Measurements from ENCODE around the gene TMEM134.

TMEM134 gene

DNA sequence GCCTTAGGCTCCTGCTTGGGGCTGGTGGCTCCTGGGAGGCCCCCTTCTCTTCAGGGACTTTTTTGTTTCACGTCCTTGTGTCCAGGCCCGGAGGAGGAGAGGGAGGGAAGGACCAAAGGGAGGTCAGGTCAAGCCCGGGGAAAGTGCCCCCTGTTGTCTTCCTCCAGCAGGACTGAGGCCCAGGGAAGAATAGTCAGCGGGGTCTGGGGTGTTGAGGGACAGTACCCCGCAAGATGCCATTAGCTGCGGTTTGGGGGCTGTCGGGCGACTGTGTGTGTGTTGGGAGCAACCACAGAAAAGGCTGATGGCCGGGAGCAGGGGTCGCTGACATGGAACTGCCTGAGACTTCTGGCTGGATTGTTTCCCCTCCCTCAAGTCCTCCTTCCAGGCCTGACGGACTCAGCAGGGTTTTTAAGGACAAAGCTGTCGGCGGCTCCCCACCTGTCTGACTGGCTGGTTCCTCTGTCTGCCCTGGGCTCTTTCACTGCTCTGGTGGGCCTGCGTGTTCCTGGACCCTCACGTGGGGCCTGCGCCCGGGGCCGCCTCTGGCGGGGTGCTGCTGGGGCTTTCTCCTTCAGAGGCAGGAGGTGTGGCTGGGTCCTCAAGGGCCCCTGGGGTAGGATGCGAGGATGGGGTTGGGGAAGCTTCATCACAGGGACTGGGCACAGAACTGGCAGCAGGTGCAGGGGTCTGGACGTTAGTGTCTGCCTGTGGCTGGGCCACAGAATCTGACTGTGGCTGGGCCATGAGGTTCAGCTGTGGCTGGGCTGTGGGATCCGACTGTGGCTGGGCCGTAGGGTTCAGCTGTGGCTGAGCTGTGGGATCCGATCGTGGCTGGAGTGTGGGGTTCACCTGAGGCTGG lies 18.0 kb downstream of the TMEM134 start:
- H3K9ac ChIP-seq (ENCODE audit: low read length): no peak overlapping the region
- no peak overlapping the region for H2AFZ ChIP-seq (ENCODE audit: low read depth, low read length)
- no peaks in the 10 kb centered on the region for H3K79me2 ChIP-seq (ENCODE audit: low read length)
- H3K27me3 ChIP-seq (ENCODE audit: low read depth, low read length): 0 out of 2 replicates have a peak, but pooled peaks cover 2% of the 10 kb centered on the region
- H3K9me3 ChIP-seq (ENCODE audit: insufficient read depth, low read length): no peaks in the 10 kb centered on the region
- no peaks in the 10 kb centered on the region for H3K36me3 ChIP-seq (replicated peaks; ENCODE audit: low read depth, low read length)
- H3K27ac ChIP-seq (ENCODE audit: low read length): no peak overlapping the region
- no peak overlapping the region for H3K4me3 ChIP-seq (ENCODE audit: low read length)
- peaks cover 18% of the 10 kb centered on the region for H3K4me1 ChIP-seq (ENCODE audit: low read length)
- H4K20me1 ChIP-seq (ENCODE audit: insufficient read depth, low read length): no peaks in the 10 kb centered on the region
- TF ChIP-seq, protein P1, sequence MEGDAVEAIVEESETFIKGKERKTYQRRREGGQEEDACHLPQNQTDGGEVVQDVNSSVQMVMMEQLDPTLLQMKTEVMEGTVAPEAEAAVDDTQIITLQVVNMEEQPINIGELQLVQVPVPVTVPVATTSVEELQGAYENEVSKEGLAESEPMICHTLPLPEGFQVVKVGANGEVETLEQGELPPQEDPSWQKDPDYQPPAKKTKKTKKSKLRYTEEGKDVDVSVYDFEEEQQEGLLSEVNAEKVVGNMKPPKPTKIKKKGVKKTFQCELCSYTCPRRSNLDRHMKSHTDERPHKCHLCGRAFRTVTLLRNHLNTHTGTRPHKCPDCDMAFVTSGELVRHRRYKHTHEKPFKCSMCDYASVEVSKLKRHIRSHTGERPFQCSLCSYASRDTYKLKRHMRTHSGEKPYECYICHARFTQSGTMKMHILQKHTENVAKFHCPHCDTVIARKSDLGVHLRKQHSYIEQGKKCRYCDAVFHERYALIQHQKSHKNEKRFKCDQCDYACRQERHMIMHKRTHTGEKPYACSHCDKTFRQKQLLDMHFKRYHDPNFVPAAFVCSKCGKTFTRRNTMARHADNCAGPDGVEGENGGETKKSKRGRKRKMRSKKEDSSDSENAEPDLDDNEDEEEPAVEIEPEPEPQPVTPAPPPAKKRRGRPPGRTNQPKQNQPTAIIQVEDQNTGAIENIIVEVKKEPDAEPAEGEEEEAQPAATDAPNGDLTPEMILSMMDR (IDR thresholded peaks at IDR 0.05; ENCODE audit: low read depth, low read length): no peak
- TF ChIP-seq EZH2phosphoT487 (IDR thresholded peaks at IDR 0.05; ENCODE audit: low read depth): no peak
- H3K4me2 ChIP-seq (ENCODE audit: low read length): no peak overlapping the region

DNA sequence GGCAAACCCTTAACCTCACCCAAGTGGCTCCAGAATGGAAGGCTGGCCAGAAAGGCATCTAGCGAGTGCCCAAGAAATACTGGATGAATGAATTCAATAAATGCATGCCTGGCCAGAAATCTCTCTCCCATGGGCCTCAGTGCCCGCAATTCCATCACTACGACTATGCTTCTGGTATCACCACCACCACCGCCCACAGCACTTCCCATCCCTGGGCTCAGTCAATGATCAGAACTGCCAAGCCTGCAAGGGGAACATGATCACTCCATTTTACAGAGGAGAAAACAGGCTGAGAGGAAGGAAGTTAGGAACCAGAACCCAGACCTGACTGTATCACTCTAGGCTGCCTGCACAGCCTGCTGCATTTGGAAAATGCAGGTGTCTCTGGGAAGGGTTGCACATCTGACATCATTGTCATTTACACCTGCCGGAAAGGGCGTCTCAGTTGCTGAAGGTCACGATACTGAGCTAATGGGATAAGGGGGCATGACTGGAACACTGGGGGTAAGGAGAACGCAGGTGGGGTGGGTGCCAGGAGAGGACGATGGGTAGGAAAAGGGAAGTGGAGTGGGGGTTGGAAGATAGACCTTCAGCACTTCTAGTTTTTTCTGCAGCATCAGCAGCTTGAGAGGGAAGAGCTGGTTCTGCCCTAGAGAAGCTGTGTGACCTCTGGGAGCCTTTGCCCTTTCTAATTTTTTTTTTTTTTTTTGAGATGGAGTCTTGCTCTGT lies 19.8 kb downstream of the TMEM134 start:
- Histone ChIP-seq H3K4me1 (ENCODE audit: low read length) (peaks cover 35% of the 10 kb centered on the region), H3K9ac (ENCODE audit: low read length) (no peak overlapping the region), H3K79me2 (ENCODE audit: low read length) (no peaks in the 10 kb centered on the region), H3K4me2 (ENCODE audit: low read length) (no peak overlapping the region), H3K27me3 (ENCODE audit: low read depth, low read length) (0 out of 2 replicates have a peak, but pooled peaks cover 2% of the 10 kb centered on the region), H3K27ac (ENCODE audit: low read length) (no peak overlapping the region), H3K9me3 (ENCODE audit: insufficient read depth, low read length) (no peaks in the 10 kb centered on the region), H2AFZ (ENCODE audit: low read depth, low read length) (no peak overlapping the region), H3K4me3 (ENCODE audit: low read length) (no peak overlapping the region), H3K36me3 (replicated peaks; ENCODE audit: low read depth, low read length) (no peaks in the 10 kb centered on the region), H4K20me1 (ENCODE audit: insufficient read depth, low read length) (no peaks in the 10 kb centered on the region)
- no peak for TF ChIP-seq EZH2phosphoT487 (IDR thresholded peaks at IDR 0.05; ENCODE audit: low read depth)
- TF ChIP-seq, protein P1 (IDR thresholded peaks at IDR 0.05; ENCODE audit: low read depth, low read length): no peak

DNA sequence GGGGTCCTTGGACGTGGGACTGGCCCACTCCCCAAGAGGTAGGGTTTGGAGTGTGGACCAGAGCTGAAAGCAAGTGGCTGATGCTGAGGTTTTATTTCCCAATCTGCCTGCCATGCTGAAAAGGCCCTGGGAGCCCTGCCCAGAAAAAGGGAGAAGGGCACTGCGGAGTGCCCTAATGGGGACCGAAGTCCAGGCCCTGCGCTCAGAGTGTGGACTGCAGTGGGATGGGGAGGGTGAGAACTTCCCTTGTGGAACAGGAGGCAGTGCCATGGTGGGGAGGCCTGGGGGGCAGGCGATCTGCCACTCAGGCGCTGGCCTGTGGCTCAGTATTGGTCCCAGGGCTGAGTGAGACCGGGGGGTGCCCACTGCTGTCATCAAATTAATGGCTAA lies 20.8 kb downstream of the TMEM134 start:
- no peak overlapping the region for H2AFZ ChIP-seq (ENCODE audit: low read depth, low read length)
- H3K36me3 ChIP-seq (replicated peaks; ENCODE audit: low read depth, low read length): no peaks in the 10 kb centered on the region
- H3K27ac ChIP-seq (ENCODE audit: low read length): no peak overlapping the region
- H3K9me3 ChIP-seq (ENCODE audit: insufficient read depth, low read length): no peaks in the 10 kb centered on the region
- no peaks in the 10 kb centered on the region for H3K79me2 ChIP-seq (ENCODE audit: low read length)
- TF ChIP-seq EZH2phosphoT487 (IDR thresholded peaks at IDR 0.05; ENCODE audit: low read depth): no peak
- TF ChIP-seq, protein P1 (IDR thresholded peaks at IDR 0.05; ENCODE audit: low read depth, low read length): no peak
- H3K4me1 ChIP-seq (ENCODE audit: low read length): peaks cover 39% of the 10 kb centered on the region
- no peak overlapping the region for H3K4me3 ChIP-seq (ENCODE audit: low read length)
- H3K9ac ChIP-seq (ENCODE audit: low read length): no peak overlapping the region
- H3K4me2 ChIP-seq (ENCODE audit: low read length): no peak overlapping the region
- H3K27me3 ChIP-seq (ENCODE audit: low read depth, low read length): 0 out of 2 replicates have a peak, but pooled peaks cover 2% of the 10 kb centered on the region
- no peaks in the 10 kb centered on the region for H4K20me1 ChIP-seq (ENCODE audit: insufficient read depth, low read length)

DNA sequence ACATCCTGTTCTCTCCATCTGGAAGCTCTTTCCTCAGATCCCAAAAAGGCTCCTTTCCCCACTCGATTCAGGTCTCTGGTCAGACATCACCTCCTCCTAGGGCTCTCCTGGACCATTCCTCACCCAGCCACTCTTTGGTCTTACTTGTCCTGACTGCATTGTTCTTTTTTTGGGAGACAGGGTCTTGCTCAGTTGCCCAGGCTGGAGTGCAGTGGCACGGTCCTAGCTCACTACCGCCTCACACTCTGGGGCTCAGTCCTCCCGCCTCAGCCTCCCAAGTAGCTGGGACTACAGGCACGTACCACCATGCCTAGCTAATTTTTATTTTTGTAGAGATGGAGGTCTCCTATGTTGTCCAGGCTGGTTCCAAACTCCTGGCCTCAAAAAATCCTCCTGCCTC lies 23.5 kb downstream of the TMEM134 start:
- Histone ChIP-seq H3K9me3 (ENCODE audit: insufficient read depth, low read length) (no peaks in the 10 kb centered on the region), H4K20me1 (ENCODE audit: insufficient read depth, low read length) (no peaks in the 10 kb centered on the region), H3K27me3 (ENCODE audit: low read depth, low read length) (0 out of 2 replicates have a peak, but pooled peaks cover 2% of the 10 kb centered on the region), H2AFZ (ENCODE audit: low read depth, low read length) (no peak overlapping the region), H3K4me2 (ENCODE audit: low read length) (peak overlapping the region; percentile 67), H3K9ac (ENCODE audit: low read length) (no peak overlapping the region), H3K4me3 (ENCODE audit: low read length) (0 out of 2 replicates have a peak overlapping the region, but pooled peaks have one; percentile 76), H3K36me3 (replicated peaks; ENCODE audit: low read depth, low read length) (no peaks in the 10 kb centered on the region), H3K27ac (ENCODE audit: low read length) (no peak overlapping the region), H3K4me1 (ENCODE audit: low read length) (peaks cover 44% of the 10 kb centered on the region), H3K79me2 (ENCODE audit: low read length) (no peaks in the 10 kb centered on the region)
- TF ChIP-seq, protein P1 (IDR thresholded peaks at IDR 0.05; ENCODE audit: low read depth, low read length): no peak
- no peak for TF ChIP-seq EZH2phosphoT487 (IDR thresholded peaks at IDR 0.05; ENCODE audit: low read depth)
